ENCODE measurements around the gene RNASE11. TPM values are rescaled to one million over a fixed set of nuclear protein-coding genes. Genes with fewer than 3 reads are reported as not detected.

Gene RNASE11
- total RNA-seq, 1 experiment from 2014 or later: not detected

DNA sequence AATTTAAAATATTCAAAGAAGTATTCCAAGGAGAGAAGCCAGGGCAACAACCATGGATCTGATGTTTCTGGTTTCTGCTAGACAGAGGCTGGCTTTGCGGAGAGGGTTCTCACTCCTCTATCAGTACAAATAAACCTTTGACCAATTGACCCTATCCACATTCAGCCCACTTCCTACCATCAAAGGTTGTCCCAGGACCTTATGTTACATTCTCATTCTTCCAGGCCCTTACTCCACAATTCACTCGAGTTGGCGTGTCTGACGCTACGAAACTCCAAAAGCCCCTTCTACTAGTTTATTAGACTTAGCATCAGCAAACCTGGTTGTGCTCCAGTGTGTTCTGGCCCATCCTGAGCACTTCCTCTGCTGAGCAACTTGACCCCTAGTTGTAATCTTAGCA is 28.2 kb upstream of the RNASE11 start:
- Histone ChIP-seq H4K20me1 (ENCODE audit: control insufficient read depth, insufficient read depth, insufficient read length) (no peaks in the 10 kb centered on the region), H2BK120ac (ENCODE audit: low read depth, low read length, poor library complexity, severe bottlenecking) (no peak overlapping the region), H2AK5ac (ENCODE audit: insufficient read length, low read length) (no peak overlapping the region), H3K4me1 (ENCODE audit: insufficient read depth, low read length) (no peaks in the 10 kb centered on the region), H3K18ac (ENCODE audit: insufficient read length, low read depth, low read length) (no peak overlapping the region), H4K8ac (replicated peaks; ENCODE audit: insufficient read length, low read depth, low read length) (no peak overlapping the region), H3K4me2 (ENCODE audit: insufficient read depth, insufficient read length, low read length) (no peak overlapping the region), H2BK5ac (ENCODE audit: insufficient read length, low read length) (no peak overlapping the region), H4K5ac (ENCODE audit: insufficient read length, low read depth, low read length) (no peak overlapping the region), H3K23me2 (ENCODE audit: insufficient read length, low read depth, low read length, poor library complexity, severe bottlenecking) (no peaks in the 10 kb centered on the region), H3K4ac (ENCODE audit: low read depth, low read length) (no peak overlapping the region), H2BK15ac (ENCODE audit: low read depth, low read length) (no peak overlapping the region), H2AFZ (ENCODE audit: low read length) (no peak overlapping the region), H3K9ac (ENCODE audit: extremely low read depth, insufficient read length, low read length) (no peak overlapping the region), H2BK20ac (ENCODE audit: low read depth, low read length, poor library complexity, severe bottlenecking) (no peak overlapping the region), H3K56ac (ENCODE audit: insufficient read length, low read depth, low read length) (no peak overlapping the region), H3K27me3 (ENCODE audit: insufficient read depth, low read length) (no peaks in the 10 kb centered on the region), H3K14ac (ENCODE audit: insufficient read depth, low read length) (no peak overlapping the region), H3K27ac (ENCODE audit: insufficient read length, low read depth, low read length) (no peak overlapping the region), H3K9me3 (ENCODE audit: control insufficient read depth, low read depth, low read length) (no peaks in the 10 kb centered on the region), H3K79me1 (ENCODE audit: insufficient read depth, low read depth, low read length, poor library complexity, severe bottlenecking) (no peaks in the 10 kb centered on the region), H2BK12ac (ENCODE audit: insufficient read length, low read depth, low read length) (no peak overlapping the region), H3T11ph (ENCODE audit: low read length) (no peak overlapping the region), H4K91ac (ENCODE audit: insufficient read length, low read depth, low read length) (no peak overlapping the region), H3K23ac (ENCODE audit: insufficient read length, low read depth, low read length) (no peak overlapping the region), H3K79me2 (ENCODE audit: insufficient read depth, low read length) (no peaks in the 10 kb centered on the region)
- no CpG with 5 or more reads among the region's 5 CpGs for WGBS (ENCODE audit: extremely low coverage, insufficient read length, low lambda C conversion rate)
- no peak overlapping the region for H3K27ac Mint-ChIP-seq
- no peak overlapping the region for H3K4me3 Mint-ChIP-seq
- H3K4me1 Mint-ChIP-seq: peaks cover 7 to 9% of the 10 kb centered on the region in 2 experiments
- no peaks in the 10 kb centered on the region for H3K9me3 Mint-ChIP-seq
- no peaks in the 10 kb centered on the region; a peak in 1 of 7 replicates for H3K36me3 Mint-ChIP-seq (ENCODE audit: insufficient read depth in 1 of 3, low read depth in 3 of 3)
- no peaks in the 10 kb centered on the region for H3K27me3 Mint-ChIP-seq (ENCODE audit: low read depth)
- no peak for DNase-seq
- TF ChIP-seq, protein P1, sequence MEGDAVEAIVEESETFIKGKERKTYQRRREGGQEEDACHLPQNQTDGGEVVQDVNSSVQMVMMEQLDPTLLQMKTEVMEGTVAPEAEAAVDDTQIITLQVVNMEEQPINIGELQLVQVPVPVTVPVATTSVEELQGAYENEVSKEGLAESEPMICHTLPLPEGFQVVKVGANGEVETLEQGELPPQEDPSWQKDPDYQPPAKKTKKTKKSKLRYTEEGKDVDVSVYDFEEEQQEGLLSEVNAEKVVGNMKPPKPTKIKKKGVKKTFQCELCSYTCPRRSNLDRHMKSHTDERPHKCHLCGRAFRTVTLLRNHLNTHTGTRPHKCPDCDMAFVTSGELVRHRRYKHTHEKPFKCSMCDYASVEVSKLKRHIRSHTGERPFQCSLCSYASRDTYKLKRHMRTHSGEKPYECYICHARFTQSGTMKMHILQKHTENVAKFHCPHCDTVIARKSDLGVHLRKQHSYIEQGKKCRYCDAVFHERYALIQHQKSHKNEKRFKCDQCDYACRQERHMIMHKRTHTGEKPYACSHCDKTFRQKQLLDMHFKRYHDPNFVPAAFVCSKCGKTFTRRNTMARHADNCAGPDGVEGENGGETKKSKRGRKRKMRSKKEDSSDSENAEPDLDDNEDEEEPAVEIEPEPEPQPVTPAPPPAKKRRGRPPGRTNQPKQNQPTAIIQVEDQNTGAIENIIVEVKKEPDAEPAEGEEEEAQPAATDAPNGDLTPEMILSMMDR (conservative IDR thresholded peaks at IDR 0.05): no peak
